Activated B cell treated with CpG ODN at 0.5 μM for 24 hours (primary cell): Measurements from ENCODE around the gene CECR2. TPM values are rescaled to one million over a fixed set of nuclear protein-coding genes. Genes with fewer than 3 reads are reported as not detected.

Experiments used
- ATAC-seq: fragments of 200-7000 bp; cut with Tn5 transposase; one replicate; pipeline ENCODE4 v1.10.0; 2021; ENCODE audit warnings: low read depth, mild to moderate bottlenecking, moderate library complexity
- CTCF ChIA-PET: fragments of 350-600 bp; sonication (Branson Sonifier 250); formaldehyde crosslinking; loops from one replicate; lab custom pipeline; 2021; ENCODE audit warnings: antibody characterized with exemption; lab: Charles Lee
- POLR2A ChIA-PET: fragments of 350-600 bp; sonication (Branson Sonifier 250); formaldehyde crosslinking; loops from one replicate; lab custom pipeline; 2021; ENCODE audit warnings: antibody characterized with exemption; lab: Charles Lee
- DNase-seq: peaks from one replicate; pipeline ENCODE4 v3.0.0; 2022
- H3K27ac Mint-ChIP-seq: one replicate; pipeline ENCODE4 v1.8.0; 2020; ENCODE audit warnings: mixed read lengths
- H3K27me3 Mint-ChIP-seq: one replicate; pipeline ENCODE4 v1.8.0; 2021; ENCODE audit warnings: mixed read lengths
- H3K36me3 Mint-ChIP-seq: one replicate; pipeline ENCODE4 v1.8.0; 2021; ENCODE audit warnings: low read depth, mixed read lengths
- H3K4me1 Mint-ChIP-seq: one replicate; pipeline ENCODE4 v1.8.0; 2021; ENCODE audit warnings: mixed read lengths
- H3K4me3 Mint-ChIP-seq: one replicate; pipeline ENCODE4 v1.8.0; 2020; ENCODE audit warnings: mild to moderate bottlenecking, mixed read lengths
- H3K9me3 Mint-ChIP-seq: one replicate; pipeline ENCODE4 v1.8.0; 2020; ENCODE audit warnings: mixed read lengths
- CTCF ChIP-seq: fragments of 200-600 bp; IDR thresholded peaks from one replicate; pipeline ENCODE4 v1.8.0; 2022; ENCODE audit warnings: antibody characterized with exemption, mild to moderate bottlenecking
- intact Hi-C: fragments of 100-400 bp; cut with micrococcal nuclease; formaldehyde crosslinking; loops from one replicate; pipeline ENCODE4 v1.15.1; 2024
- total RNA-seq: library from RNA; stranded (reverse); gene quantifications from 2 replicates; pipeline ENCODE4 v1.2.3, GENCODE V29; 2022

The CECR2 gene
- total RNA-seq, 1 donor from 2014 or later, result 2.5 TPM

- intact Hi-C loops, result no loop called here
- H3K27ac Mint-ChIP-seq, result no peak overlapping the region
- POLR2A ChIA-PET, result no interaction called here
- ATAC-seq, result no peak
- no peaks in the 10 kb centered on the region for H3K36me3 Mint-ChIP-seq
- H3K9me3 Mint-ChIP-seq, result no peaks in the 10 kb centered on the region
- H3K27me3 Mint-ChIP-seq, result peaks cover 2% of the 10 kb centered on the region
- no peaks in the 10 kb centered on the region for H3K4me1 Mint-ChIP-seq
- no peak for DNase-seq
- H3K4me3 Mint-ChIP-seq, result no peak overlapping the region
- TF ChIP-seq CTCF, result no peak
- CTCF ChIA-PET, result no interaction called here
Observed at GRCh38 chr22:17349172-17349571, 20.1 kb upstream of the CECR2 start.

- Mint-ChIP-seq H3K27me3 (peaks cover 2% of the 10 kb centered on the region), H3K9me3 (no peaks in the 10 kb centered on the region), H3K4me3 (no peak overlapping the region), H3K4me1 (no peaks in the 10 kb centered on the region), H3K27ac (no peak overlapping the region), H3K36me3 (no peaks in the 10 kb centered on the region)
- CTCF ChIA-PET, result no interaction called here
- intact Hi-C loops, result no loop called here
- DNase-seq (no peak), ATAC-seq (no peak)
- no peak for TF ChIP-seq CTCF
- POLR2A ChIA-PET, result no interaction called here
Observed at GRCh38 chr22:17350292-17350691, 19.0 kb upstream of the CECR2 start.

GRCh38 chr22:17352798-17353197, 16.5 kb upstream of the CECR2 start:
- DNase-seq (no peak), ATAC-seq (no peak)
- Mint-ChIP-seq H3K27me3 (peaks cover 2% of the 10 kb centered on the region), H3K4me3 (no peak overlapping the region), H3K27ac (no peak overlapping the region), H3K4me1 (no peaks in the 10 kb centered on the region), H3K9me3 (no peaks in the 10 kb centered on the region), H3K36me3 (no peaks in the 10 kb centered on the region)
- CTCF ChIA-PET, result no interaction called here
- no peak for TF ChIP-seq CTCF
- intact Hi-C loops, result no loop called here
- POLR2A ChIA-PET, result interaction anchor here (0.5 to 1.0 kb wide), 2 partner anchors 8 to 93 kb away, joined by 3 to 4 read pairs; no protein-coding TSS in a partner anchor

GRCh38 chr22:17357688-17358087, 11.6 kb upstream of the CECR2 start:
- CTCF ChIA-PET, result interaction anchor here (1.6 kb wide), 1 partner anchor 152 kb away, joined by 3 read pairs; no protein-coding TSS in a partner anchor
- Mint-ChIP-seq H3K4me1 (no peaks in the 10 kb centered on the region), H3K36me3 (no peaks in the 10 kb centered on the region), H3K4me3 (no peak overlapping the region), H3K9me3 (no peaks in the 10 kb centered on the region), H3K27me3 (peaks cover 2% of the 10 kb centered on the region), H3K27ac (no peak overlapping the region)
- POLR2A ChIA-PET, result no interaction called here
- intact Hi-C loops, result no loop called here
- no peak for ATAC-seq
- no peak for DNase-seq
- no peak for TF ChIP-seq CTCF

GRCh38 chr22:17358415-17358814, 10.8 kb upstream of the CECR2 start:
- H3K27ac Mint-ChIP-seq, result no peak overlapping the region
- no peaks in the 10 kb centered on the region for H3K36me3 Mint-ChIP-seq
- no peak for DNase-seq
- no peak overlapping the region for H3K4me3 Mint-ChIP-seq
- CTCF ChIA-PET, result interaction anchor here (1.6 kb wide), 1 partner anchor 153 kb away, joined by 3 read pairs; no protein-coding TSS in a partner anchor
- H3K27me3 Mint-ChIP-seq, result peaks cover 2% of the 10 kb centered on the region
- ATAC-seq, result no peak
- H3K4me1 Mint-ChIP-seq, result no peaks in the 10 kb centered on the region
- TF ChIP-seq CTCF, result no peak
- intact Hi-C loops, result no loop called here
- no peaks in the 10 kb centered on the region for H3K9me3 Mint-ChIP-seq
- POLR2A ChIA-PET, result no interaction called here
